Stomach smooth muscle (tissue), 2 donors: ENCODE results near the gene JAKMIP2.

Experiments used
- H3K27ac ChIP-seq: one replicate; pipeline ENCODE4 v1.7.0; 2013; ENCODE audit warnings: mild to moderate bottlenecking, low read length, inconsistent platforms
- H3K27me3 ChIP-seq, 2 donors: one replicate each; pipeline ENCODE4 v1.7.0; 2013; ENCODE audit warnings: low read length in 2 of 2; ENCODE audit not compliant: insufficient read depth in 2 of 2, control insufficient read depth in 1 of 2
- H3K36me3 ChIP-seq, 2 donors: one replicate each; pipeline ENCODE4 v1.7.0; 2013; ENCODE audit warnings: low read length in 2 of 2; ENCODE audit not compliant: control insufficient read depth in 2 of 2, insufficient read depth in 2 of 2
- H3K4me1 ChIP-seq: one replicate; pipeline ENCODE4 v1.7.0; 2013; ENCODE audit warnings: low read length; ENCODE audit not compliant: control insufficient read depth, insufficient read depth
- H3K4me3 ChIP-seq, 2 donors: one replicate each; pipeline ENCODE4 v1.7.0; 2013; ENCODE audit warnings: low read length in 2 of 2
- H3K9ac ChIP-seq, 2 donors: one replicate each; pipeline ENCODE4 v1.7.0; 2013; ENCODE audit warnings: low read length in 2 of 2, mild to moderate bottlenecking in 1 of 2
- H3K9me3 ChIP-seq, 2 donors: one replicate each; pipeline ENCODE4 v1.7.0; 2013; ENCODE audit warnings: low read length in 2 of 2; ENCODE audit not compliant: control insufficient read depth in 2 of 2
- donor health status: healthy.
- donor health status: Pancreatic carcinoma.

JAKMIP2 gene

DNA sequence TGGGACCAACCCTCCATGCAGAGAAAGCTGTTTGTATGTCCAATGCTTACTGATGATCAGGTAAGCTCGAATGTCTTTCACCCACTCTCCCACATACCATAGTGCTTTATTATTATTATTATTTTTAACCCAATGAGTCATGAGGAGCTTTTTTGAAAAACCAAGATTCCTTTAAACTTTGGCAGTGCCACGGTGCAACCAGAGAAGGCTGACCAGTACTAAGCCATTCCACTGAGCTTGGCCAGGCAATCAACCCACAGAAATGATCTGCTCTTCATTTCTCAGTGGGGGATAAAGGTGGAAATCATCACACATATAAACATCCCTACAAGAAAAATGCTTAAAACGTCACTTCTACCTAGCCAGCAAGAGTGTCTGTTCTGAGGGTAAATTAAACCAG lies 35.5 kb downstream of the JAKMIP2 start:
- no peak overlapping the region for H3K9ac ChIP-seq
- H3K9me3 ChIP-seq, result no peaks in the 10 kb centered on the region
- no peaks in the 10 kb centered on the region for H3K36me3 ChIP-seq
- H3K4me1 ChIP-seq, result no peaks in the 10 kb centered on the region
- no peak overlapping the region for H3K27ac ChIP-seq
- no peaks in the 10 kb centered on the region for H3K27me3 ChIP-seq
- H3K4me3 ChIP-seq, result no peak overlapping the region

GRCh38 chr5:147743678-147744374 lies 38.7 kb downstream of the JAKMIP2 start:
- no peak overlapping the region for H3K4me3 ChIP-seq
- H3K9ac ChIP-seq, result no peak overlapping the region
- H3K4me1 ChIP-seq, result no peaks in the 10 kb centered on the region
- no peaks in the 10 kb centered on the region for H3K9me3 ChIP-seq
- no peak overlapping the region for H3K27ac ChIP-seq
- H3K27me3 ChIP-seq, result no peaks in the 10 kb centered on the region
- no peaks in the 10 kb centered on the region for H3K36me3 ChIP-seq

GRCh38 chr5:147743012-147743411 lies 39.5 kb downstream of the JAKMIP2 start:
- H3K4me1 ChIP-seq, result no peaks in the 10 kb centered on the region
- H3K4me3 ChIP-seq, result no peak overlapping the region
- H3K27me3 ChIP-seq, result no peaks in the 10 kb centered on the region
- no peaks in the 10 kb centered on the region for H3K9me3 ChIP-seq
- no peak overlapping the region for H3K27ac ChIP-seq
- H3K9ac ChIP-seq, result no peak overlapping the region
- H3K36me3 ChIP-seq, result no peaks in the 10 kb centered on the region

DNA sequence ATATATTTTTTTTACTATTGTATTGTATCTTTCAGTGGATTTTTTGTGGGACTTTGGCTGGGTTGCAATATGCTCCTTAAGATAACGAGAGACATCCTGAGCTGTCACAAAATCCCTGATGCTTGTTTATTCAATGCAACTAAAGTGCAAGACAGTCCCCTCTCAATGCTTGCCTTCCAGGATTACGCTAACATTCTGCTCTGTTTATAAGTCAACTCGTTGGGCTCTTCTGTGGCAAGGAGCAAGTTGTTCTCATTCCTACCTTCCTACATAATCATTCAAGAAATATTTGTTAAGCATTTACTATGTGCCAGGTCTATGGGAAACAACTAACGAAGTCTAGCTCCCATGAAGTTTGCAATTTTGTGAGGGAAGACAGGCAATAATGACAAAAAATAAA lies 40.4 kb downstream of the JAKMIP2 start:
- no peak overlapping the region for H3K27ac ChIP-seq
- no peaks in the 10 kb centered on the region for H3K4me1 ChIP-seq
- H3K4me3 ChIP-seq, result no peak overlapping the region

GRCh38 chr5:147740864-147741263 lies 41.7 kb downstream of the JAKMIP2 start:
- H3K27me3 ChIP-seq, result no peaks in the 10 kb centered on the region
- no peaks in the 10 kb centered on the region for H3K4me1 ChIP-seq
- no peak overlapping the region for H3K27ac ChIP-seq
- H3K4me3 ChIP-seq, result no peak overlapping the region
- H3K9ac ChIP-seq, result no peak overlapping the region
- no peaks in the 10 kb centered on the region for H3K9me3 ChIP-seq
- H3K36me3 ChIP-seq, result no peaks in the 10 kb centered on the region

More for the DNA sequence above, 40.4 kb downstream of the JAKMIP2 start:
- H3K9ac ChIP-seq, result no peak overlapping the region
- no peaks in the 10 kb centered on the region for H3K9me3 ChIP-seq
- H3K36me3 ChIP-seq, result no peaks in the 10 kb centered on the region
- H3K27me3 ChIP-seq, result no peaks in the 10 kb centered on the region

DNA sequence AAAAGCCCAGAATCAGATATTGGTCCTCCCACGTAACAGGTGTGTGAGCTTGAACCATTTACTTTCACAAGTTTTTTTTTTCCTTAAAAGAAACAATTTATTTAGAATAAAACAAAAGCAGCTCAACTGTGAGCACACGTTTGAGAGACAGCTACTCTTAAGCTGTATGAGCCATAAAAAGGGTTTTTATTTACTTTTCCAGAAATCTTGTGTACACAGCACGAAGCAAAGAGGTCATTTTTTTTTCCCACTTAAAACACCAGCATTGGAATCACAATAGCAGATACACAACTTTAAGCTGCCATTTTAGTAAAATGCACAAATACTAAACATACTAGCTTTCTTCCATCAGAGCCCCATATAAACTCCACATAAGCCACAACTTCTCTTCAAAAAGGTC lies 44.6 kb downstream of the JAKMIP2 start:
- no peaks in the 10 kb centered on the region for H3K4me1 ChIP-seq
- H3K9me3 ChIP-seq, result no peaks in the 10 kb centered on the region
- H3K36me3 ChIP-seq, result no peaks in the 10 kb centered on the region
- H3K4me3 ChIP-seq, result no peak overlapping the region
- H3K27me3 ChIP-seq, result no peaks in the 10 kb centered on the region
- no peak overlapping the region for H3K27ac ChIP-seq
- no peak overlapping the region for H3K9ac ChIP-seq

DNA sequence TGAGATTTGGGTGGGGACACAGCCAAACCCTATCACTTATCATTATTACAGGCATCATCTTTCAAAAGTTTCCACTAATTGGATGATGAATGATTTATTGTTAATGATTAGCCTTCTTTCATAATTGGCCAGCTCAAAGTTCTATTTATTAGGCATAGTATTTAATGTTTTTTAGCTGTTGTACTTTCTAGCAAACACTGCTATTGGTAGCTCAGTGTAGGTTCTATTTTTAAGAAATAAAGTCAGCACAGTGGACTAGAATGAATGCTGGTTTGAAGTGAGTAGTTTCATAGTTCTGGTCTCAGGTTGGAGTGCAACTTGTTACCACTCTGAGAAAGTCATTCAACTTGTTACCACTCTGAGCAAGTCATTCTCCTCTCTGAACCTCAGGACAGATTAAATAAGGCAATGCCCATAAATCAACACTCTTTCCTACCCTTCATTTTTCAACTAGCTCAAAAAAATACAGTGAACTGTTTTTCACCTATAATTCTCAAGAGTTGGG lies 46.9 kb downstream of the JAKMIP2 start:
- Histone ChIP-seq H3K9ac (no peak overlapping the region), H3K27ac (no peak overlapping the region), H3K4me1 (no peaks in the 10 kb centered on the region), H3K27me3 (no peaks in the 10 kb centered on the region), H3K36me3 (no peaks in the 10 kb centered on the region), H3K4me3 (no peak overlapping the region), H3K9me3 (no peaks in the 10 kb centered on the region)

DNA sequence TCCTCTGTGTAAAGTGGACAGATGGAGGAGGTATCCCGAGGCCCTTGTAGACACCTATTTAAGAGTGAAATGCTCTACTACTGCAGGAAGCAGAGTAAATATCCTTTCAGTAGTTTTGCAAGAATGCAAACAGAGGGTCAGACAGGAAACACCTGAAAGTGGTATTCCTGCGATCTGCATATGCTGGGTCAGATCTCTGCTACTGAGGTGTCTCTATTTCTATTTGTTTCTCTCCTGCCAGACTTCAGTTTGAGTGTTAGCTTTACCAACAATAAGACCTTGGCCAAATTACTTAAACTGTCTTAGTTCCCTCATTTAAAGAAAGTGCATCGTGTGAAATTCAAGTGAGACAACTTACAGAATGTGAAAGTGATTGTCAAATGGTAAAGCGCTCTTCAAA lies 47.6 kb downstream of the JAKMIP2 start:
- Histone ChIP-seq H3K4me3 (no peak overlapping the region), H3K27me3 (no peaks in the 10 kb centered on the region), H3K4me1 (no peaks in the 10 kb centered on the region), H3K9ac (no peak overlapping the region), H3K36me3 (no peaks in the 10 kb centered on the region), H3K27ac (no peak overlapping the region), H3K9me3 (no peaks in the 10 kb centered on the region)

DNA sequence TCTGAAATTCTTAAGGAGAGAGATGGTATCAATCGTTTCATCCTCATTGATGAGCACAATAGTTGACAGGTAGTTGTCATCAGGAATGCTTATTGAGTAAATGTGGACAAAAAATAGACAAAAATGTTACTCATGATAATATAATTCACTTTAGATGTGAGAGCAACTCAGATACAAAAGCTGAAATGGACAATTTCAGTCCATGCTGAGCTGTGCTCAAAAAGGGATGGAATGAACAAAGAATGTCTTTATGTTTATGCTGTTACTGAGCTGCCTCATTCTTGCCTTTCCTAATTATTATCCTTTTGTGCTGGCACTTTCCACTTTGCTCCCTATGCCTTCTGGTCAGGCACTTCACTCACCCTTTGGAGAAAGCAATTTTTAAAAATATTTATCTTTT lies 49.5 kb downstream of the JAKMIP2 start:
- H3K36me3 ChIP-seq, result no peaks in the 10 kb centered on the region
- H3K27ac ChIP-seq, result no peak overlapping the region
- H3K27me3 ChIP-seq, result no peaks in the 10 kb centered on the region
- no peak overlapping the region for H3K9ac ChIP-seq
- no peak overlapping the region for H3K4me3 ChIP-seq
- no peaks in the 10 kb centered on the region for H3K9me3 ChIP-seq
- no peaks in the 10 kb centered on the region for H3K4me1 ChIP-seq

DNA sequence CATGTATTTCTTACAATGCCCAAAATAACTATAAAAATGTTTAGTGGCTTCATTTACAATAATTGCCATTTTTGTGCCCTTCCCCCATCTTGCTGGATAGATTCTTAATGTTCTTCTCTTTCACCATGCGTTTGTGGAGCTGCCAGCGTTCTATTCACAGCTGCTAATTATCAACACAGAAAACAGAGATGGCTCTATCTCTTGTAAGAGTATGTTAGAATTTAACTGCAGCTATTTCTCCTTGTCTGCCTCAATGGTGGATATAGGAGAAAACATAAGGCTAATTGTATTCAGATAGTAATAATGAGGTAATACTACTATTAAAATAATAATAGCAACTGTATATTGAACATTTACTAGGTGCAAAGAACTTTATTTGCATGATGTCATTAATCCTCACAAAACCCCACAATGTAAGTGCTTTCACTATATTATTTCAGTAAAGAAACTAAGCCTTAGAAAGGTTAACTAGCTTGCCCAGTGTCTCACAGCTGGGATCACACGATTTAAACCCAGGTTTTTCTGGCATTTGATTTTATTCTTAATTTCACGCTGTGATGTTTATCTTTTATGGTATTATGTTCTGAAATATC lies 50.1 kb downstream of the JAKMIP2 start:
- no peaks in the 10 kb centered on the region for H3K36me3 ChIP-seq
- no peaks in the 10 kb centered on the region for H3K27me3 ChIP-seq
- H3K27ac ChIP-seq, result no peak overlapping the region
- no peaks in the 10 kb centered on the region for H3K9me3 ChIP-seq
- no peaks in the 10 kb centered on the region for H3K4me1 ChIP-seq
- no peak overlapping the region for H3K4me3 ChIP-seq
- no peak overlapping the region for H3K9ac ChIP-seq
